Activated naive CD4-positive, alpha-beta T cell (primary cell): Measurements from ENCODE around the gene TERF2IP.
A peak's percentile ranks its signal among the peaks of the same experiment; 100 is the strongest.

ENCODE experiments used
- DNase-seq, 4 experiments: peaks; one replicate each; lab custom pipeline; 2025; lab: John Stamatoyannopoulos, UW

TERF2IP gene

GRCh38 chr16:75635036-75635435, 12.5 kb upstream of the TERF2IP start:
- no peak for DNase-seq

GRCh38 chr16:75640598-75640997, 7.0 kb upstream of the TERF2IP start:
- no peak for DNase-seq

DNA sequence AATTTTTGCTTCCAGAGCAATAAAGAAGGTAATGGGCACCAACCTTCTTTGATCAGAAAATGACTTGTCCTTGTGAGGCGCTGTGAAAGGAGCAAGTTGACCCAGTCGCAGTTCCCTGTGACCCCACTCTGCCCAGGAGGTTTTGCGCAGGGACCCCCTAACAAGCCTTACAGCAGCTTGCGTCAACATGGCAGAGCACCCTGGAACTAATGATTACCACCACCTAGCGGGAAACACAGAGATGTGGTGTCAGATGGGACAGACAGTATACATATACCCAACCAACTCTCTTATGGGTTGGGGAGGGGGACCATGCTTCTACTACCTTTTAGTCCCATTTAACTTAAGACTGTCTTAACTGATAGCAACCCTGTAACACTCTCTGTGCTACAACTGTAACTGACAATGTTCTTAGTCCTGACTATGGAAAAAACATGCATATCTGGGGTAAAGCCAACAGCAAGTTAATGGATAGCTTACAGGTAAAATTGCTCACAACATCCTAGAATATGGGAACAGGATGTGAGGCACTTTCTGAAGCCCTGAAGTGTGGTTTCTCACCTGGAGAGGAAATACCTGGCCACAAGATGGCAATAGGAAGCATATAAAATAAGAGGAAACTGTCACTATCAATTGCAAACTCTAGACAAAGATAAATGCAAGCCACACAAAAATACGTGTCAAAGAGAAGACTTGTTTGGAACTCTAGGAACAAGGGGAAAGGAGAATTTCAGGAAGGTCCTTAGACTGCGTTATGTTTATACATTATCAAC, 3.1 kb upstream of the TERF2IP start:
- no peak for DNase-seq

DNA sequence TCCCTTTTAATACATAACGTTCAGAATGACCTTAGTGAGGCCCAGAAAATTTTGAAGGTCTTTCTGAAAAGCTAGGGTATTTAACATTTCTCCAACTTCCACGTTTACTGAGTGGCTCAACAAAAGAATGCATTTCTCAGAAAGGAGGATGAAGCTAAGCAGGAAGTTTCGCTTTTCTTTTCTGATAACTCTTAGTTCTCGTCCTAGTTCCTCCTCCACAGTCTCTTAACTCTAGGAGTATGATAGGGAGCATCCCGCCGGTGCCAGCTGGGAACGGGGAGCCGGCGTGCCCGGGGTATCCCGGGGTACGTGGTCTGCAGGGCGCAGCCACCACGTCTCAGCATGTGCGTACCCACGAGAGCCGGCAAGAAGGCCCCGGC, 471 bp upstream of the TERF2IP start:
- DNase-seq: no peak

DNA sequence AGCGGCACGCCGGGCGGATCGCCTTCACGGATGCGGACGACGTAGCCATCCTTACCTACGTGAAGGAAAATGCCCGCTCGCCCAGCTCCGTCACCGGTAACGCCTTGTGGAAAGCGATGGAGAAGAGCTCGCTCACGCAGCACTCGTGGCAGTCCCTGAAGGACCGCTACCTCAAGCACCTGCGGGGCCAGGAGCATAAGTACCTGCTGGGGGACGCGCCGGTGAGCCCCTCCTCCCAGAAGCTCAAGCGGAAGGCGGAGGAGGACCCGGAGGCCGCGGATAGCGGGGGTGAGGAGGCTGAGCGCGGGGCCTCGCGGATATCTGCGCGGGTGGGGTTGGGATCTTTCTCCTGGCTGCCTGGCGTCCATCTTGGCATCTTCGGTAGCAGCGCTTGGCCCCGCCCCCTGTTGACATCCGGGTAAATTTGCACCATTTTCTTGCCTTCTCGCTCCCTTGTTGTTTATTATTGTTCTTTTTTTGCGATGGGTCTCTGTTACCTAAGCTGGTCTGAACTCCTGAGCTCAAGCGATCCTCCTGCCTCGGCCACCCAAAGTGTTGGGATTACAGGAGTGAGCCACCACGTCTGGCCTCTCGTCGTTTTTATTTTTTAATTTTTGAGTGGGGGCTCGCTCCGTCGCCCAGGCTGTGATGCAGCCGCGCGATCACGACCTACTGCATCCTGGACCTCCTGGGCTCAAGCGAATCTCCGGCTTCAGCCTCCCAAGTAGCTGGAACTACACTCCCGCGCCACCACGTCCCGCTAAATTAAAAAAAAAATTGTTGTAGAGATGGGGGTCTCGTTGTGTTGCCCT, 898 bp downstream of the TERF2IP start:
- peak; percentile 53 to 83 (median 73) for DNase-seq

GRCh38 chr16:75653922-75654321, 6.3 kb downstream of the TERF2IP start:
- DNase-seq: no peak

DNA sequence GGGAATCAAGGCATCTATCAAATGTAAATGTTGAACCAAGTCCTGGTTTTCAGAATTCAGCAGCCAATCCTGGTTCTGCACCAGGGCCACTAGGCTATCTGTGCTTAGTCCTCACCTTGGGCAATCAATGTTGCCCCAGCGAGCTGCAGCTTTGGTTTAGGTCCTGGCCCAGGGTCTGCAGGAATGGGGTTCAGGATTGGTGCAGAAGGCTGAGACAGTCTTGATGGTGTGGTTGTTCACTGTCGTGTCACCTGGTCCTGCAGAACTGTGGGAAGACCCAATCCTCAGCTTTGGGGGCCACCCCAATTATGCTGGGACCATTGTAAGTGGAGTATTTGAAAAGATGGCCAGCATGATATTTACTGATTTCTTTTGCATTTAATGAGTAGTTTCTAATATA, 10.6 kb downstream of the TERF2IP start:
- DNase-seq: no peak

DNA sequence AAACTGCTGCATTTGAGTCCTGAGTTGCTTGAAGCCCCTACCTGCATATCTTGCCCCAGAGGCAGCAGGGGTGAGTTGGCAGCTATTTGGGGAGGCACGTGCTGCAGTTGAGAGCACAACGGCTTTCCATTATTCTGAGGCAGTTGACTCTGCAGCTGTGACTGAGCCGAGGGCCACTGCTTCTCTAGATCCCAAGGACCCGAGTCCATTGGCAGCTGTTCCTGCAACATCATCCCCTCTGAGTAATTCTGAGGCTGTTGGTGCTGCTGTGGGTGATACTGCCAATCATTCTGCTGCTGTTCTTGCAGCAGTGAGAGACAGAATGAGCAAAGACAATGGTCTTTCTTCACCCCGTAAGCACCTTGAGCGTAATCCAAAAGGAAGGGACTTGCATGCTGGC, 12.7 kb downstream of the TERF2IP start:
- no peak for DNase-seq

GRCh38 chr16:75660726-75661302, 13.2 kb downstream of the TERF2IP start:
- DNase-seq: no peak

GRCh38 chr16:75667503-75667902, 19.9 kb downstream of the TERF2IP start:
- no peak for DNase-seq

DNA sequence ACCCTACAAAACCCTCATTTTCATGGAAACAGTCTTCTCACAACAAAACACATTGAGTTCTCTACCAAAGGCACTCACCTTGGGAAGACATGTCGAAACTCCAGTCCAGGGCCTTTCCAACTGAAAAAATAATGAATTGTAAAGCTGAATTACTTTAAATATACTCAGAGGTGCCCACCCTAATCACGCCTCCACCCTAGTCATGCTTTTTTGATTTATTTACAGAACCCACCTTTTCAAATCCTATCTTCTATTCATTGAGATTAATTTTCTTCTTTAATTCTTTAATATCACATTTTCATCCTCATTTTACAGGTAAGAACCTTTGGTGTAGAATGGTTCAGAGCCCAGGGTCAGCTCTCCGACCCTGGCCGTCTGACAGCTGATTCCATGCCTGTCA, 29.3 kb downstream of the TERF2IP start, which contains the start of gene CPHXL2:
CPHXL2 (minus strand) TSS at position 101 of the 400 bp plus-strand sequence; CDS start at position 91, 10 bp downstream.
- no peak for DNase-seq

DNA sequence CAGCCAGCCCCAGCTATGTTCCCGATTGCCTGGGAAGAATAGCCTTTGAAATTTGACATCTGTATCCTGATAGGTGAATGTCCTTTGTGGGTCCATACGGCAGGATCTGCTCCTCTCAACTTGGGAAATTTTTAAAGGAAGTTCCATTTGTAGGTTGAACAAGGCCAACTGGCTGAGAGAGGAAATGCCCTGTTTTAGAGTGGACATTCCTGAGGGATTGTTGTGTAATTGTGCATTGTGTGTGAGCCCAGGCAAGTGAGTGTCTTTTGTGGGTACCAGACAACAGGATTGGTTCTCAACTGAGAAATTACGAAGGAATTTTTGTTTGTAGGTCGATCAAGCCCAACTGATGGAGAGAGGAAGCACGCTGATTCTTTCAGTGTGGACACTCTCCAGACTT, 31.8 kb downstream of the TERF2IP start:
- DNase-seq: no peak

GRCh38 chr16:75682308-75682707, 34.7 kb downstream of the TERF2IP start:
- no peak for DNase-seq

- no peak for DNase-seq
These were observed 39.8 kb downstream of the TERF2IP start for GRCh38 chr16:75687361-75687760.

GRCh38 chr16:75695708-75696107, 48.1 kb downstream of the TERF2IP start:
- no peak for DNase-seq

GRCh38 chr16:75697571-75697970, 50.0 kb downstream of the TERF2IP start:
- DNase-seq: no peak

- DNase-seq: no peak
These were observed 53.8 kb downstream of the TERF2IP start, which contains the start of gene DUXB for GRCh38 chr16:75701361-75701760. Gene DUXB, minus strand, starts transcription at chr16:75701461. Its CDS starts 43 bp downstream, at chr16:75701418.

- DNase-seq: no peak
These were observed 54.7 kb downstream of the TERF2IP start for GRCh38 chr16:75702242-75702641.

GRCh38 chr16:75703306-75703705, 55.7 kb downstream of the TERF2IP start:
- no peak for DNase-seq
